H9 (cell line): ENCODE measurements around the gene ABCB1. TPM values are rescaled to one million over a fixed set of nuclear protein-coding genes. Genes with fewer than 3 reads are reported as not detected.

Source experiments
- DNase-seq: peaks from one replicate; pipeline ENCODE4 v3.0.0-alpha.2; 2017
- H2AFZ ChIP-seq: one replicate; pipeline ENCODE4 v1.6.1; 2013; ENCODE audit warnings: mild to moderate bottlenecking, low read length, control low read depth, moderate library complexity
- H2AK5ac ChIP-seq: 2 replicates; pipeline ENCODE4 v1.6.1; 2013; ENCODE audit warnings: low read length, control low read depth, mixed read lengths; ENCODE audit not compliant: insufficient read length
- H2BK120ac ChIP-seq: one replicate; pipeline ENCODE4 v1.6.1; 2013; ENCODE audit warnings: low read depth, mild to moderate bottlenecking, low read length, control low read depth, inconsistent platforms; ENCODE audit not compliant: poor library complexity, severe bottlenecking
- H2BK12ac ChIP-seq: 2 replicates; pipeline ENCODE4 v1.6.1; 2013; ENCODE audit warnings: low read length, control low read depth, mixed read lengths, low read depth; ENCODE audit not compliant: insufficient read length
- H2BK15ac ChIP-seq: 2 replicates; pipeline ENCODE4 v1.6.1; 2013; ENCODE audit warnings: low read depth, low read length, control low read depth
- H2BK20ac ChIP-seq: one replicate; pipeline ENCODE4 v1.6.1; 2013; ENCODE audit warnings: low read depth, mild to moderate bottlenecking, low read length, control low read depth, inconsistent platforms; ENCODE audit not compliant: poor library complexity, severe bottlenecking
- H2BK5ac ChIP-seq: 2 replicates; pipeline ENCODE4 v1.6.1; 2013; ENCODE audit warnings: low read length, control low read depth, mixed read lengths; ENCODE audit not compliant: insufficient read length
- H3K14ac ChIP-seq: 2 replicates; pipeline ENCODE4 v1.6.1; 2013; ENCODE audit warnings: low read length, control low read depth; ENCODE audit not compliant: insufficient read depth
- H3K18ac ChIP-seq: 2 replicates; pipeline ENCODE4 v1.6.1; 2013; ENCODE audit warnings: low read depth, mild to moderate bottlenecking, mixed read lengths, low read length, control low read depth; ENCODE audit not compliant: insufficient read length
- H3K23ac ChIP-seq: 2 replicates; pipeline ENCODE4 v1.6.1; 2013; ENCODE audit warnings: low read length, control low read depth, mixed read lengths, low read depth; ENCODE audit not compliant: insufficient read length
- H3K23me2 ChIP-seq: 2 replicates; pipeline ENCODE4 v1.6.1; 2013; ENCODE audit warnings: low read depth, mild to moderate bottlenecking, mixed read lengths, low read length, control low read depth; ENCODE audit not compliant: insufficient read length, poor library complexity, severe bottlenecking
- H3K27ac ChIP-seq: 2 replicates; pipeline ENCODE4 v1.5.1; 2013; ENCODE audit warnings: low read length, control low read depth, mixed read lengths, low read depth; ENCODE audit not compliant: insufficient read length
- H3K27me3 ChIP-seq: 2 replicates; pipeline ENCODE4 v1.6.1; 2013; ENCODE audit warnings: low read length, control low read depth, inconsistent platforms; ENCODE audit not compliant: insufficient read depth
- H3K4ac ChIP-seq: 2 replicates; pipeline ENCODE4 v1.6.1; 2013; ENCODE audit warnings: low read depth, mild to moderate bottlenecking, control low read depth, inconsistent platforms, low read length, moderate library complexity
- H3K4me1 ChIP-seq: 2 replicates; pipeline ENCODE4 v1.6.1; 2013; ENCODE audit warnings: low read length, control low read depth, inconsistent platforms; ENCODE audit not compliant: insufficient read depth
- H3K4me2 ChIP-seq: 2 replicates; pipeline ENCODE4 v1.6.1; 2013; ENCODE audit warnings: low read length, control low read depth, mixed read lengths; ENCODE audit not compliant: insufficient read length, insufficient read depth
- H3K56ac ChIP-seq: 2 replicates; pipeline ENCODE4 v1.6.1; 2013; ENCODE audit warnings: low read depth, mild to moderate bottlenecking, mixed read lengths, low read length, control low read depth; ENCODE audit not compliant: insufficient read length
- H3K79me1 ChIP-seq: 2 replicates; pipeline ENCODE4 v1.6.1; 2013; ENCODE audit warnings: low read depth, mild to moderate bottlenecking, moderate library complexity, low read length, control low read depth, inconsistent platforms; ENCODE audit not compliant: insufficient read depth, poor library complexity, severe bottlenecking
- H3K79me2 ChIP-seq: 2 replicates; pipeline ENCODE4 v1.6.1; 2013; ENCODE audit warnings: low read length, control low read depth, inconsistent platforms; ENCODE audit not compliant: insufficient read depth
- H3K9ac ChIP-seq: 2 replicates; pipeline ENCODE4 v1.6.1; 2013; ENCODE audit warnings: low read length, control low read depth, mixed read lengths; ENCODE audit not compliant: insufficient read length; ENCODE audit errors: extremely low read depth
- H3K9me3 ChIP-seq: one replicate; pipeline ENCODE4 v1.6.1; 2013; ENCODE audit warnings: low read depth, low read length, inconsistent platforms; ENCODE audit not compliant: control insufficient read depth
- H3T11ph ChIP-seq: one replicate; pipeline ENCODE4 v1.6.1; 2013; ENCODE audit warnings: mild to moderate bottlenecking, low read length, control low read depth, inconsistent platforms
- H4K20me1 ChIP-seq: one replicate; pipeline ENCODE4 v1.6.1; 2013; ENCODE audit not compliant: control insufficient read depth, insufficient read length, insufficient read depth
- H4K5ac ChIP-seq: 2 replicates; pipeline ENCODE4 v1.6.1; 2013; ENCODE audit warnings: low read depth, mild to moderate bottlenecking, mixed read lengths, low read length, control low read depth; ENCODE audit not compliant: insufficient read length
- H4K8ac ChIP-seq: replicated peaks from 2 replicates; pipeline ENCODE4 v1.6.1; 2013; ENCODE audit warnings: low read length, control low read depth, mixed read lengths, low read depth; ENCODE audit not compliant: insufficient read length
- H4K91ac ChIP-seq: 2 replicates; pipeline ENCODE4 v1.6.1; 2013; ENCODE audit warnings: low read depth, mild to moderate bottlenecking, moderate library complexity, mixed read lengths, low read length, control low read depth; ENCODE audit not compliant: insufficient read length
- H3K27ac Mint-ChIP-seq, 3 experiments: 2 replicates in 2 of 3; 3 replicates in 1 of 3; pipeline ENCODE4 v1.8.0; 2020 to 2021; ENCODE audit warnings: mixed read lengths in 3 of 3, mild to moderate bottlenecking in 1 of 3, moderate library complexity in 1 of 3
- H3K27me3 Mint-ChIP-seq: 2 replicates; pipeline ENCODE4 v1.8.0; 2021; ENCODE audit warnings: low read depth, mild to moderate bottlenecking, moderate library complexity, mixed read lengths
- H3K36me3 Mint-ChIP-seq, 3 experiments: 2 replicates in 2 of 3; 3 replicates in 1 of 3; pipeline ENCODE4 v1.8.0; 2020 to 2021; ENCODE audit warnings: low read depth in 3 of 3, mixed read lengths in 3 of 3; ENCODE audit not compliant: insufficient read depth in 1 of 3
- H3K4me1 Mint-ChIP-seq, 2 experiments: 2 replicates each; pipeline ENCODE4 v1.8.0; 2020; ENCODE audit warnings: mixed read lengths in 2 of 2
- H3K4me3 Mint-ChIP-seq, 2 experiments: 2 replicates in 1 of 2; 3 replicates in 1 of 2; pipeline ENCODE4 v1.8.0; 2020 to 2021; ENCODE audit warnings: mild to moderate bottlenecking in 2 of 2, mixed read lengths in 2 of 2, moderate library complexity in 1 of 2
- H3K9me3 Mint-ChIP-seq, 2 experiments: 2 replicates in 1 of 2; 3 replicates in 1 of 2; pipeline ENCODE4 v1.8.0; 2020; ENCODE audit warnings: mild to moderate bottlenecking in 2 of 2, mixed read lengths in 2 of 2, moderate library complexity in 1 of 2
- WGBS: extraction: QIAGEN DNeasy Blood & Tissue Kit; methylation state at CpG from one replicate; pipeline ENCODE4 v1.1.7; 2013; ENCODE audit warnings: missing lambda C conversion rate, low lambda C conversion rate, mixed read lengths; ENCODE audit not compliant: insufficient read length; ENCODE audit errors: extremely low coverage; 5-methylcytosine and 5-hydroxymethylcytosine counted together
- total RNA-seq: library from RNA; stranded (reverse); gene quantifications from 2 replicates; pipeline ENCODE4 v1.2.1, GENCODE V29; 2021
- TF ChIP-seq, protein P1 (sequence below): fragments of 200-600 bp; sonication (generic); conservative IDR thresholded peaks from 3 replicates; pipeline ENCODE4 v1.8.0; 2021; ENCODE audit warnings: antibody characterized with exemption, mild to moderate bottlenecking

Gene ABCB1
- total RNA-seq, 1 experiment from 2014 or later, result 0.33 TPM

GRCh38 chr7:87599336-87599735 is 1.3 kb downstream of the ABCB1 start:
- no peak overlapping the region for H4K5ac ChIP-seq
- H3K14ac ChIP-seq, result no peak overlapping the region
- Mint-ChIP-seq H3K9me3 (peaks cover 0 to 3% of the 10 kb centered on the region in 2 experiments; a peak in 3 of 5 replicates), H3K27me3 (peaks cover 72% of the 10 kb centered on the region), H3K4me1 (peaks cover 8 to 11% of the 10 kb centered on the region in 2 experiments), H3K4me3 (peak overlapping the region in 1 of 2 experiments; percentile 1; a peak in 2 of 5 replicates), H3K36me3 (no peaks in the 10 kb centered on the region), H3K27ac (no peak overlapping the region)
- H3K9ac ChIP-seq, result no peak overlapping the region
- no peak overlapping the region for H3K4ac ChIP-seq
- H3K23ac ChIP-seq, result no peak overlapping the region
- no peaks in the 10 kb centered on the region for H3K4me1 ChIP-seq
- H3T11ph ChIP-seq, result no peak overlapping the region
- no peak overlapping the region for H2BK12ac ChIP-seq
- H3K79me1 ChIP-seq, result no peaks in the 10 kb centered on the region
- no peaks in the 10 kb centered on the region for H3K9me3 ChIP-seq
- H2BK20ac ChIP-seq, result no peak overlapping the region
- TF ChIP-seq, protein P1, sequence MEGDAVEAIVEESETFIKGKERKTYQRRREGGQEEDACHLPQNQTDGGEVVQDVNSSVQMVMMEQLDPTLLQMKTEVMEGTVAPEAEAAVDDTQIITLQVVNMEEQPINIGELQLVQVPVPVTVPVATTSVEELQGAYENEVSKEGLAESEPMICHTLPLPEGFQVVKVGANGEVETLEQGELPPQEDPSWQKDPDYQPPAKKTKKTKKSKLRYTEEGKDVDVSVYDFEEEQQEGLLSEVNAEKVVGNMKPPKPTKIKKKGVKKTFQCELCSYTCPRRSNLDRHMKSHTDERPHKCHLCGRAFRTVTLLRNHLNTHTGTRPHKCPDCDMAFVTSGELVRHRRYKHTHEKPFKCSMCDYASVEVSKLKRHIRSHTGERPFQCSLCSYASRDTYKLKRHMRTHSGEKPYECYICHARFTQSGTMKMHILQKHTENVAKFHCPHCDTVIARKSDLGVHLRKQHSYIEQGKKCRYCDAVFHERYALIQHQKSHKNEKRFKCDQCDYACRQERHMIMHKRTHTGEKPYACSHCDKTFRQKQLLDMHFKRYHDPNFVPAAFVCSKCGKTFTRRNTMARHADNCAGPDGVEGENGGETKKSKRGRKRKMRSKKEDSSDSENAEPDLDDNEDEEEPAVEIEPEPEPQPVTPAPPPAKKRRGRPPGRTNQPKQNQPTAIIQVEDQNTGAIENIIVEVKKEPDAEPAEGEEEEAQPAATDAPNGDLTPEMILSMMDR, result no peak
- no peak overlapping the region for H2AK5ac ChIP-seq
- H2AFZ ChIP-seq, result no peak overlapping the region
- H4K8ac ChIP-seq, result no peak overlapping the region
- WGBS, result no CpG with 5 or more reads among the region's 10 CpGs
- no peak overlapping the region for H2BK120ac ChIP-seq
- H2BK5ac ChIP-seq, result no peak overlapping the region
- no peak for DNase-seq
- H4K91ac ChIP-seq, result no peak overlapping the region
- no peak overlapping the region for H3K56ac ChIP-seq
- H3K27me3 ChIP-seq, result peaks cover 13% of the 10 kb centered on the region; the same call in 1 of the 2 replicates
- H3K18ac ChIP-seq, result no peak overlapping the region
- no peaks in the 10 kb centered on the region for H4K20me1 ChIP-seq
- H3K27ac ChIP-seq, result no peak overlapping the region
- H3K79me2 ChIP-seq, result no peaks in the 10 kb centered on the region
- no peak overlapping the region for H2BK15ac ChIP-seq
- H3K4me2 ChIP-seq, result no peak overlapping the region
- H3K23me2 ChIP-seq, result peaks cover 10% of the 10 kb centered on the region
